H9 (cell line): ENCODE data around the gene SLC52A1. TPM values are rescaled to one million over a fixed set of nuclear protein-coding genes. Genes with fewer than 3 reads are reported as not detected.

ENCODE experiments used
- DNase-seq: peaks from one replicate; pipeline ENCODE4 v3.0.0-alpha.2; 2017
- H2AFZ ChIP-seq: one replicate; pipeline ENCODE4 v1.6.1; 2013; ENCODE audit warnings: mild to moderate bottlenecking, low read length, control low read depth, moderate library complexity
- H2AK5ac ChIP-seq: 2 replicates; pipeline ENCODE4 v1.6.1; 2013; ENCODE audit warnings: low read length, control low read depth, mixed read lengths; ENCODE audit not compliant: insufficient read length
- H2BK120ac ChIP-seq: one replicate; pipeline ENCODE4 v1.6.1; 2013; ENCODE audit warnings: low read depth, mild to moderate bottlenecking, low read length, control low read depth, inconsistent platforms; ENCODE audit not compliant: poor library complexity, severe bottlenecking
- H2BK12ac ChIP-seq: 2 replicates; pipeline ENCODE4 v1.6.1; 2013; ENCODE audit warnings: low read length, control low read depth, mixed read lengths, low read depth; ENCODE audit not compliant: insufficient read length
- H2BK15ac ChIP-seq: 2 replicates; pipeline ENCODE4 v1.6.1; 2013; ENCODE audit warnings: low read depth, low read length, control low read depth
- H2BK20ac ChIP-seq: one replicate; pipeline ENCODE4 v1.6.1; 2013; ENCODE audit warnings: low read depth, mild to moderate bottlenecking, low read length, control low read depth, inconsistent platforms; ENCODE audit not compliant: poor library complexity, severe bottlenecking
- H2BK5ac ChIP-seq: 2 replicates; pipeline ENCODE4 v1.6.1; 2013; ENCODE audit warnings: low read length, control low read depth, mixed read lengths; ENCODE audit not compliant: insufficient read length
- H3K14ac ChIP-seq: 2 replicates; pipeline ENCODE4 v1.6.1; 2013; ENCODE audit warnings: low read length, control low read depth; ENCODE audit not compliant: insufficient read depth
- H3K18ac ChIP-seq: 2 replicates; pipeline ENCODE4 v1.6.1; 2013; ENCODE audit warnings: low read depth, mild to moderate bottlenecking, mixed read lengths, low read length, control low read depth; ENCODE audit not compliant: insufficient read length
- H3K23ac ChIP-seq: 2 replicates; pipeline ENCODE4 v1.6.1; 2013; ENCODE audit warnings: low read length, control low read depth, mixed read lengths, low read depth; ENCODE audit not compliant: insufficient read length
- H3K23me2 ChIP-seq: 2 replicates; pipeline ENCODE4 v1.6.1; 2013; ENCODE audit warnings: low read depth, mild to moderate bottlenecking, mixed read lengths, low read length, control low read depth; ENCODE audit not compliant: insufficient read length, poor library complexity, severe bottlenecking
- H3K27ac ChIP-seq: 2 replicates; pipeline ENCODE4 v1.5.1; 2013; ENCODE audit warnings: low read length, control low read depth, mixed read lengths, low read depth; ENCODE audit not compliant: insufficient read length
- H3K27me3 ChIP-seq: 2 replicates; pipeline ENCODE4 v1.6.1; 2013; ENCODE audit warnings: low read length, control low read depth, inconsistent platforms; ENCODE audit not compliant: insufficient read depth
- H3K4ac ChIP-seq: 2 replicates; pipeline ENCODE4 v1.6.1; 2013; ENCODE audit warnings: low read depth, mild to moderate bottlenecking, control low read depth, inconsistent platforms, low read length, moderate library complexity
- H3K4me1 ChIP-seq: 2 replicates; pipeline ENCODE4 v1.6.1; 2013; ENCODE audit warnings: low read length, control low read depth, inconsistent platforms; ENCODE audit not compliant: insufficient read depth
- H3K4me2 ChIP-seq: 2 replicates; pipeline ENCODE4 v1.6.1; 2013; ENCODE audit warnings: low read length, control low read depth, mixed read lengths; ENCODE audit not compliant: insufficient read length, insufficient read depth
- H3K56ac ChIP-seq: 2 replicates; pipeline ENCODE4 v1.6.1; 2013; ENCODE audit warnings: low read depth, mild to moderate bottlenecking, mixed read lengths, low read length, control low read depth; ENCODE audit not compliant: insufficient read length
- H3K79me1 ChIP-seq: 2 replicates; pipeline ENCODE4 v1.6.1; 2013; ENCODE audit warnings: low read depth, mild to moderate bottlenecking, moderate library complexity, low read length, control low read depth, inconsistent platforms; ENCODE audit not compliant: insufficient read depth, poor library complexity, severe bottlenecking
- H3K79me2 ChIP-seq: 2 replicates; pipeline ENCODE4 v1.6.1; 2013; ENCODE audit warnings: low read length, control low read depth, inconsistent platforms; ENCODE audit not compliant: insufficient read depth
- H3K9ac ChIP-seq: 2 replicates; pipeline ENCODE4 v1.6.1; 2013; ENCODE audit warnings: low read length, control low read depth, mixed read lengths; ENCODE audit not compliant: insufficient read length; ENCODE audit errors: extremely low read depth
- H3K9me3 ChIP-seq: one replicate; pipeline ENCODE4 v1.6.1; 2013; ENCODE audit warnings: low read depth, low read length, inconsistent platforms; ENCODE audit not compliant: control insufficient read depth
- H3T11ph ChIP-seq: one replicate; pipeline ENCODE4 v1.6.1; 2013; ENCODE audit warnings: mild to moderate bottlenecking, low read length, control low read depth, inconsistent platforms
- H4K20me1 ChIP-seq: one replicate; pipeline ENCODE4 v1.6.1; 2013; ENCODE audit not compliant: control insufficient read depth, insufficient read length, insufficient read depth
- H4K5ac ChIP-seq: 2 replicates; pipeline ENCODE4 v1.6.1; 2013; ENCODE audit warnings: low read depth, mild to moderate bottlenecking, mixed read lengths, low read length, control low read depth; ENCODE audit not compliant: insufficient read length
- H4K8ac ChIP-seq: replicated peaks from 2 replicates; pipeline ENCODE4 v1.6.1; 2013; ENCODE audit warnings: low read length, control low read depth, mixed read lengths, low read depth; ENCODE audit not compliant: insufficient read length
- H4K91ac ChIP-seq: 2 replicates; pipeline ENCODE4 v1.6.1; 2013; ENCODE audit warnings: low read depth, mild to moderate bottlenecking, moderate library complexity, mixed read lengths, low read length, control low read depth; ENCODE audit not compliant: insufficient read length
- H3K27ac Mint-ChIP-seq, 3 experiments: 2 replicates in 2 of 3; 3 replicates in 1 of 3; pipeline ENCODE4 v1.8.0; 2020 to 2021; ENCODE audit warnings: mixed read lengths in 3 of 3, mild to moderate bottlenecking in 1 of 3, moderate library complexity in 1 of 3
- H3K27me3 Mint-ChIP-seq: 2 replicates; pipeline ENCODE4 v1.8.0; 2021; ENCODE audit warnings: low read depth, mild to moderate bottlenecking, moderate library complexity, mixed read lengths
- H3K36me3 Mint-ChIP-seq, 3 experiments: 2 replicates in 2 of 3; 3 replicates in 1 of 3; pipeline ENCODE4 v1.8.0; 2020 to 2021; ENCODE audit warnings: low read depth in 3 of 3, mixed read lengths in 3 of 3; ENCODE audit not compliant: insufficient read depth in 1 of 3
- H3K4me1 Mint-ChIP-seq, 2 experiments: 2 replicates each; pipeline ENCODE4 v1.8.0; 2020; ENCODE audit warnings: mixed read lengths in 2 of 2
- H3K4me3 Mint-ChIP-seq, 2 experiments: 2 replicates in 1 of 2; 3 replicates in 1 of 2; pipeline ENCODE4 v1.8.0; 2020 to 2021; ENCODE audit warnings: mild to moderate bottlenecking in 2 of 2, mixed read lengths in 2 of 2, moderate library complexity in 1 of 2
- H3K9me3 Mint-ChIP-seq, 2 experiments: 2 replicates in 1 of 2; 3 replicates in 1 of 2; pipeline ENCODE4 v1.8.0; 2020; ENCODE audit warnings: mild to moderate bottlenecking in 2 of 2, mixed read lengths in 2 of 2, moderate library complexity in 1 of 2
- CTCF ChIP-seq: fragments of 200-600 bp; sonication (generic); conservative IDR thresholded peaks from 3 replicates; pipeline ENCODE4 v1.8.0; 2021; ENCODE audit warnings: antibody characterized with exemption, mild to moderate bottlenecking
- WGBS: extraction: QIAGEN DNeasy Blood & Tissue Kit; methylation state at CpG from one replicate; pipeline ENCODE4 v1.1.7; 2013; ENCODE audit warnings: missing lambda C conversion rate, low lambda C conversion rate, mixed read lengths; ENCODE audit not compliant: insufficient read length; ENCODE audit errors: extremely low coverage; 5-methylcytosine and 5-hydroxymethylcytosine counted together
- total RNA-seq: library from RNA; stranded (reverse); gene quantifications from 2 replicates; pipeline ENCODE4 v1.2.1, GENCODE V29; 2021

Gene SLC52A1
- total RNA-seq, 1 experiment from 2014 or later, result 0.17 TPM

GRCh38 chr17:5065227-5065744 lies 30.1 kb upstream of the SLC52A1 start:
- H3K4me1 Mint-ChIP-seq, result no peaks in the 10 kb centered on the region; a peak in 2 of 4 replicates
- no peak for TF ChIP-seq CTCF
- H3K56ac ChIP-seq, result no peak overlapping the region
- H4K5ac ChIP-seq, result no peak overlapping the region
- H3K27me3 ChIP-seq, result no peaks in the 10 kb centered on the region; the same call in 1 of the 2 replicates
- no peak overlapping the region for H2BK12ac ChIP-seq
- H3K79me2 ChIP-seq, result no peaks in the 10 kb centered on the region
- peaks cover 25% of the 10 kb centered on the region for H3K27me3 Mint-ChIP-seq
- no peak for DNase-seq
- H4K91ac ChIP-seq, result no peak overlapping the region
- no peak overlapping the region for H3K4ac ChIP-seq
- WGBS, result no CpG with 5 or more reads among the region's 1 CpG
- H3K18ac ChIP-seq, result no peak overlapping the region
- H2BK120ac ChIP-seq, result no peak overlapping the region
- no peaks in the 10 kb centered on the region for H3K4me1 ChIP-seq
- H4K8ac ChIP-seq, result no peak overlapping the region
- H3K9me3 ChIP-seq, result no peaks in the 10 kb centered on the region
- H4K20me1 ChIP-seq, result no peaks in the 10 kb centered on the region
- H3K14ac ChIP-seq, result no peak overlapping the region
- no peak overlapping the region for H2AFZ ChIP-seq
- no peak overlapping the region for H2BK5ac ChIP-seq
- H3K27ac ChIP-seq, result no peak overlapping the region
- no peak overlapping the region for H3K27ac Mint-ChIP-seq
- H2BK20ac ChIP-seq, result no peak overlapping the region
- H3K79me1 ChIP-seq, result no peaks in the 10 kb centered on the region
- no peak overlapping the region for H3K4me3 Mint-ChIP-seq
- no peak overlapping the region for H3K9ac ChIP-seq
- H3K4me2 ChIP-seq, result no peak overlapping the region
- H2BK15ac ChIP-seq, result no peak overlapping the region
- no peak overlapping the region for H3T11ph ChIP-seq
- H3K36me3 Mint-ChIP-seq, result no peaks in the 10 kb centered on the region
- no peak overlapping the region for H3K23ac ChIP-seq
- H3K23me2 ChIP-seq, result no peaks in the 10 kb centered on the region
- H2AK5ac ChIP-seq, result no peak overlapping the region
- no peaks in the 10 kb centered on the region for H3K9me3 Mint-ChIP-seq
